HEK293 (cell line): Measurements from ENCODE around the gene HOXA11.

Source experiments
- CTCF ChIP-seq: fragments of 450-650 bp; formaldehyde crosslinking; IDR thresholded peaks from 2 replicates; pipeline ENCODE4 v1.5.1; 2016; ENCODE audit warnings: missing biosample characterization, missing genetic modification characterization
- GLI4 ChIP-seq: fragments of 450-650 bp; formaldehyde crosslinking; IDR thresholded peaks from 2 replicates; pipeline ENCODE4 v1.5.1; 2016; ENCODE audit warnings: missing biosample characterization, missing genetic modification characterization
- ZNF549 ChIP-seq: fragments of 450-650 bp; IDR thresholded peaks from 2 replicates; pipeline ENCODE4 v1.5.1; 2018; ENCODE audit warnings: missing biosample characterization, missing genetic modification characterization, mild to moderate bottlenecking, inconsistent platforms, moderate library complexity

- TF ChIP-seq ZNF549 (tag by site-specific recombination) (no peak), CTCF (no peak), GLI4 (tag by site-specific recombination) (no peak)
Observed at GRCh38 chr7:27173956-27174873, 10.8 kb downstream of the HOXA11 start, which contains the start of gene HOXA10.
